Caco-2 (cell line): ENCODE results near the gene HDAC4. TPM values are rescaled to one million over a fixed set of nuclear protein-coding genes. Genes with fewer than 3 reads are reported as not detected.

Experiments
- BruUV-seq: library from RNA; stranded (reverse); fragments of 400-500 nt; replicated peaks from 2 replicates; lab custom pipeline; 2021; lab: Mats Ljungman, UMichigan
- CTCF ChIA-PET: fragments of 300-600 bp; sonication (Branson Sonifier 250); formaldehyde crosslinking; loops from one replicate; lab custom pipeline; 2022; ENCODE audit warnings: antibody characterized with exemption; lab: Charles Lee
- POLR2A ChIA-PET: fragments of 300-600 bp; sonication (Branson Sonifier 250); formaldehyde crosslinking; loops from one replicate; lab custom pipeline; 2022; ENCODE audit warnings: antibody characterized with exemption; lab: Charles Lee
- DNase-seq, 2 experiments: peaks; one replicate each; pipeline versions ENCODE4 v3.0.0 to v3.0.0-alpha.2; 2020 to 2022
- H3K27me3 ChIP-seq: replicated peaks from 2 replicates; pipeline ENCODE4 v1.6.0; 2011; ENCODE audit warnings: low read length; ENCODE audit not compliant: control insufficient read depth, insufficient read depth
- H3K36me3 ChIP-seq: 2 replicates; pipeline ENCODE4 v1.5.1; 2011; ENCODE audit warnings: low read length; ENCODE audit not compliant: control insufficient read depth, insufficient read depth
- H3K4me1 ChIP-seq: fragments of 250-450 bp; sonication (Bioruptor Pico); 2 replicates; pipeline ENCODE4 v1.5.1; 2020; ENCODE audit warnings: mild to moderate bottlenecking
- H3K4me3 ChIP-seq: 2 replicates; pipeline ENCODE4 v1.5.1; 2011; ENCODE audit warnings: low read depth, mild to moderate bottlenecking, control low read depth, low read length
- H3K9me3 ChIP-seq: fragments of 250-450 bp; sonication (Bioruptor Pico); 2 replicates; pipeline ENCODE4 v1.5.1; 2020; ENCODE audit warnings: mild to moderate bottlenecking, moderate library complexity
- H3K27ac Mint-ChIP-seq: one replicate; pipeline ENCODE4 v1.8.0; 2022; ENCODE audit warnings: mixed read lengths; ENCODE audit not compliant: unreplicated experiment
- H3K27me3 Mint-ChIP-seq: one replicate; pipeline ENCODE4 v1.8.0; 2022; ENCODE audit warnings: mixed read lengths; ENCODE audit not compliant: insufficient read depth, unreplicated experiment
- H3K36me3 Mint-ChIP-seq: one replicate; pipeline ENCODE4 v1.8.0; 2022; ENCODE audit warnings: mild to moderate bottlenecking, mixed read lengths; ENCODE audit not compliant: insufficient read depth, unreplicated experiment
- H3K4me1 Mint-ChIP-seq: one replicate; pipeline ENCODE4 v1.8.0; 2022; ENCODE audit warnings: low read depth, mixed read lengths; ENCODE audit not compliant: unreplicated experiment
- H3K4me3 Mint-ChIP-seq: one replicate; pipeline ENCODE4 v1.8.0; 2022; ENCODE audit warnings: mild to moderate bottlenecking, moderate library complexity, mixed read lengths; ENCODE audit not compliant: unreplicated experiment
- H3K9me3 Mint-ChIP-seq: one replicate; pipeline ENCODE4 v1.8.0; 2022; ENCODE audit warnings: mixed read lengths; ENCODE audit not compliant: unreplicated experiment
- CTCF ChIP-seq, 2 experiments: fragments of 200-600 bp in 1 of 2; IDR thresholded peaks; 1 replicate in 1 of 2; 2 replicates in 1 of 2; pipeline versions ENCODE4 v1.5.1 to v1.8.0; 2011 to 2022; ENCODE audit warnings: antibody characterized with exemption in 1 of 2, control low read depth in 1 of 2, inconsistent platforms in 1 of 2, low read depth in 1 of 2, low read length in 1 of 2, mild to moderate bottlenecking in 1 of 2, moderate library complexity in 1 of 2; ENCODE audit not compliant: insufficient read depth in 1 of 2, severe bottlenecking in 1 of 2, unreplicated experiment in 1 of 2
- intact Hi-C: fragments of 100-400 bp; cut with micrococcal nuclease; formaldehyde crosslinking; loops from one replicate; pipeline ENCODE4 v1.10.0; 2022; ENCODE audit not compliant: unreplicated experiment
- total RNA-seq: library from RNA; stranded (reverse); gene quantifications from 2 replicates; pipeline ENCODE4 v1.2.3, GENCODE V29; 2022

Gene HDAC4
- total RNA-seq, 1 experiment from 2014 or later, result 15.5 TPM

- H3K27me3 Mint-ChIP-seq, result no peaks in the 10 kb centered on the region
- CTCF ChIA-PET, result no interaction called here
- no TSS peak for BruUV-seq
Observed at GRCh38 chr2:239055756-239056493, 344.9 kb downstream of the HDAC4 start.

DNA sequence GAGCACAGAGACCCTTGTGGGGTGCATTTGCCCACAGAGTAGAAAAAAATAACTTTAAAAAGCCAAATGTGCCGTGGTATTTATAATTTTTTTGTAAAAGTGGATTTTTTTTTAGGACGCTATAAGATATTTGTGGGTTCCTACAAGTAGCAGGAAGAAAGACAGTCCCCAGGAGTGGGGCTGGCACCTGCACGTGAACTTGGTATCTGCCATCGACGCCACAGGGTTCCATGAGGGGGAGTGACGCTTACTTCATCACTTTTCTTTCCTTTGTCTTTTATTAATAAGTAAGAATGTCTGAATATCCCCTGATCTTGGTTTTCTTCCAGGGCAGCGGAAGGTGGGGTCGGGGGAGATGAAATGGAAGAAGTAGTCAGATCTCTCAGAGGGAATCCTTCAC lies 345.9 kb downstream of the HDAC4 start:
- no peak for TF ChIP-seq CTCF (IDR thresholded peaks at IDR 0.05; ENCODE audit: insufficient read depth in 1 of 2, low read depth in 1 of 2, low read length in 1 of 2, severe bottlenecking in 1 of 2, unreplicated experiment in 1 of 2)
- Mint-ChIP-seq H3K27me3 (no peaks in the 10 kb centered on the region), H3K36me3 (no peaks in the 10 kb centered on the region), H3K4me1 (no peaks in the 10 kb centered on the region), H3K4me3 (no peak overlapping the region), H3K9me3 (no peaks in the 10 kb centered on the region), H3K27ac (no peak overlapping the region)
- ChIA-PET POLR2A (no interaction called here), CTCF (no interaction called here)
- Histone ChIP-seq H3K27me3 (no peaks in the 10 kb centered on the region), H3K4me3 (no peak overlapping the region), H3K9me3 (no peaks in the 10 kb centered on the region), H3K4me1 (no peaks in the 10 kb centered on the region), H3K36me3 (no peaks in the 10 kb centered on the region)
- no TSS peak for BruUV-seq
- no peak for DNase-seq
- intact Hi-C loops, result no loop called here

More at GRCh38 chr2:239055756-239056493, 344.9 kb downstream of the HDAC4 start:
- Mint-ChIP-seq H3K4me3 (no peak overlapping the region), H3K9me3 (no peaks in the 10 kb centered on the region), H3K4me1 (no peaks in the 10 kb centered on the region), H3K27ac (no peak overlapping the region), H3K36me3 (no peaks in the 10 kb centered on the region)
- DNase-seq, result no peak
- Histone ChIP-seq H3K9me3 (no peaks in the 10 kb centered on the region), H3K27me3 (no peaks in the 10 kb centered on the region), H3K4me1 (no peaks in the 10 kb centered on the region), H3K36me3 (no peaks in the 10 kb centered on the region), H3K4me3 (no peak overlapping the region)
- TF ChIP-seq CTCF (IDR thresholded peaks at IDR 0.05; ENCODE audit: insufficient read depth in 1 of 2, low read depth in 1 of 2, low read length in 1 of 2, severe bottlenecking in 1 of 2, unreplicated experiment in 1 of 2), result no peak
- POLR2A ChIA-PET, result no interaction called here
- intact Hi-C loops, result no loop called here

- ChIA-PET CTCF (interaction anchor here (0.6 kb wide), 1 partner anchor 47 kb away, joined by 3 read pairs; no protein-coding TSS in a partner anchor), POLR2A (no interaction called here)
- H3K27ac Mint-ChIP-seq, result no peak overlapping the region
- H3K9me3 Mint-ChIP-seq, result no peaks in the 10 kb centered on the region
- no TSS peak for BruUV-seq
- no peak for TF ChIP-seq CTCF (IDR thresholded peaks at IDR 0.05; ENCODE audit: insufficient read depth in 1 of 2, low read depth in 1 of 2, low read length in 1 of 2, severe bottlenecking in 1 of 2, unreplicated experiment in 1 of 2)
- H3K4me1 Mint-ChIP-seq, result no peaks in the 10 kb centered on the region
- no peak overlapping the region for H3K4me3 ChIP-seq
- H3K36me3 ChIP-seq, result no peaks in the 10 kb centered on the region
- no peaks in the 10 kb centered on the region for H3K4me1 ChIP-seq
- H3K36me3 Mint-ChIP-seq, result no peaks in the 10 kb centered on the region
- intact Hi-C loops, result no loop called here
- no peak for DNase-seq
- H3K27me3 Mint-ChIP-seq, result no peaks in the 10 kb centered on the region
- H3K9me3 ChIP-seq, result no peaks in the 10 kb centered on the region
- H3K27me3 ChIP-seq, result no peaks in the 10 kb centered on the region
- H3K4me3 Mint-ChIP-seq, result no peak overlapping the region
Observed at GRCh38 chr2:239053801-239054503, 346.9 kb downstream of the HDAC4 start.
